ENCODE measurements around the gene TMEM95.

TMEM95 gene, protein sequence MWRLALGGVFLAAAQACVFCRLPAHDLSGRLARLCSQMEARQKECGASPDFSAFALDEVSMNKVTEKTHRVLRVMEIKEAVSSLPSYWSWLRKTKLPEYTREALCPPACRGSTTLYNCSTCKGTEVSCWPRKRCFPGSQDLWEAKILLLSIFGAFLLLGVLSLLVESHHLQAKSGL

DNA sequence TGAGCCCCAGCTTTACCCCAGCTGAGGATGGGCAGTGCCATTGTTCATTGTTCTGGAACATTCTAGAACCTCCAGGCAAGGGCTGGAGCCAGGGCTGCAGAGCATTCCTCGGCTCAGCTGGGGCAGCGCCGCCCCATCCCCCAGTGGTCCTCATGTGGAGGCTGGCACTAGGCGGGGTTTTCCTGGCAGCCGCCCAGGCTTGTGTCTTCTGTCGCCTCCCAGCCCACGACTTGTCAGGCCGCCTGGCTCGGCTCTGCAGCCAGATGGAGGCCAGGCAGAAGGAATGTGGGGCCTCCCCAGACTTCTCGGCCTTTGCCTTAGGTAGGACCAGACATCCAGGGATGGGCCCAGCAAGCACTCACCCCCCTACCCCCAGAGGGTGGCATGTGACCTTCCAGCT, at the start of gene TMEM95:
Gene TMEM95, plus strand, starts transcription at position 104 of the 400 bp plus-strand sequence. Its CDS starts 49 bp downstream, at position 153.
- TF ChIP-seq ZNF274 (IDR thresholded peaks at IDR 0.05; ENCODE audit: low read depth, low read length): no peak
- no peak within 1 kb of the TSS for H3K4me3 ChIP-seq (ENCODE audit: low read length)

DNA sequence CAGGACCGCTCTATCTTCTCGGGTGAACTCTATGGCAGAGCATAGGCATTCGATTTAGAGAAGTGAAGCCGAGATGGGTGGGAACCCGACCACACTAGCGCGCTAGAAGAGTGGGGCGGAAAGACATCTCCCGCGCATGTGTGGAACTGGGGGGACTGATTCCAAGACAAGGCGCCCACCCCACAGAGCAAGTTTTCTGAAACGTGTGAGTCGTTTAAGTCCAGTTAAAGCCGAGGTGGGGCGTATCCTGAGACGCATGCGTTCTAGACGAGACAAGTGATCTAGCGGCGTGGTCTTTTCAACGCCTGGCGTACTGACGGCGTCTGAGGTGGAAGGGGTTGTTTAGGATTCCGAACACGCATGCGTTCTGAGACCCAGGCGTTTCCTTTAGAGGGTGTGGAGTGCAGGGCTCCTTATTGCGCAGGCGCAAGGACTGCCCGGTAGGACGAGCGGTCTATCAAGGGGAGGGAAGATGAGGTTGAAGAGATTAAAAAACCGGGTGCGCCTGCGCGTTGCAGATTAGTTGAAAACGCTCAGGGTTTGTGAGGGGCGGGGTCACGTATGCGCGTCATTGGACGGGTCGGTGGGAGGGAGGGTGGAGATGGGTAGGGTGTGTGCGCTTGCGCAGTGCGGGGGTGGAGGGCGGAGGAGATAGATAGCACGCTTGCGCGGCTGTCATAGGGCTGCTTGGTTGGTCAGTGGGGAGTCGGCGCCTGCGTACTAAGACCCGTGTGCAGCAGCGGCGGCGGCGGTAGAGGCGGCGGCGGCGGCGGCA, 47.9 kb upstream of the TMEM95 start, which contains the start of gene EIF5A:
Gene EIF5A, plus strand, starts transcription at position 718 of the 775 bp plus-strand sequence. CDS start 2,008 bp downstream, outside the sequence.
- no peak for TF ChIP-seq ZNF274 (IDR thresholded peaks at IDR 0.05; ENCODE audit: low read depth, low read length)
- H3K4me3 ChIP-seq (ENCODE audit: low read length): peak within 1 kb of the TSS; percentile 94

DNA sequence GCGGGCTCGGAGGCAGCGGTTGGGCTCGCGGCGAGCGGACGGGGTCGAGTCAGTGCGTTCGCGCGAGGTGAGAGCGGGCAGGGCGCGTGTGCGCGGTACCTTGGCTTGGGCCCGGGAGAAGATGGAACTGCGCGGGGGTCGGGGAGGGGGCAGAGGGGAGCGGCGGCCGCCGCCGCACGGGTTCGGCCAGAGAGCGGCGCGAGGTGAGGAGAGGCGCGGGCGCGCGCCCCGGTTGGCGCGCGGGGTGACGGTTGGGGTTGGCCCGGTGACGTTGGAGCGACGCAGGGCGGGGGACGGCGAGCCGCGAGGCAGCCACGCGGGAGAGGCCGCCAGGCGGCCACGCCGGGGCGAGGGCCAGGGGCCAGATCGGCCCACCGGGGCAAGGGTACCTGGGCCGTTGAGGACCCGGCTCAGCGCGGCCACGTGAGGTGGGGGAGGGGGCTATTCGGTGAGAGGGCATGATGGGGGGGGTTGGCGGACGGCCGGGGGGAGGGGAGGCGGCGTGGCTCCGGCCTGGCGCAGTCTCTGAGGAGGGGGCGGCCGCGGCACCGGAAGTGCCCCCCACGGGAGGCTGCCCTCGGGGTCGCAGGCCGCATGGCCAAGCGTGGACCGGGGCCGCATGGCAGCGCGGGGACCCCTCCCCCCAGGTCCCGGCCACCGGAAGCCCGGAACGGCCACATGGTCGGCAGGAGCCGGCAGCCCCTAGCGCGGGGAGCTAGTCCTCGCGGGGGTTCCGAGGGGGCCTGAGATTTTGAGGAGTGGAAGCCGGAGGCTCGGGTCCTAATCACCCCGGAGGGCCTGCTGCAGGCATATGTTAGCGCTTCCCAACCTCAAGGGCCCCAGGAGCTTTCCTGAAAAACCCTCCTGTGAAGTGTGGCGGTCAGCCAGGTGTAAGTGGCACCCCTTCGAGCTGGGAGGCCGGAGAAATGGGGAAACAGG, 47.0 kb upstream of the TMEM95 start:
- TF ChIP-seq ZNF274 (IDR thresholded peaks at IDR 0.05; ENCODE audit: low read depth, low read length): no peak
- H3K4me3 ChIP-seq (ENCODE audit: low read length): peak overlapping the region; percentile 94

DNA sequence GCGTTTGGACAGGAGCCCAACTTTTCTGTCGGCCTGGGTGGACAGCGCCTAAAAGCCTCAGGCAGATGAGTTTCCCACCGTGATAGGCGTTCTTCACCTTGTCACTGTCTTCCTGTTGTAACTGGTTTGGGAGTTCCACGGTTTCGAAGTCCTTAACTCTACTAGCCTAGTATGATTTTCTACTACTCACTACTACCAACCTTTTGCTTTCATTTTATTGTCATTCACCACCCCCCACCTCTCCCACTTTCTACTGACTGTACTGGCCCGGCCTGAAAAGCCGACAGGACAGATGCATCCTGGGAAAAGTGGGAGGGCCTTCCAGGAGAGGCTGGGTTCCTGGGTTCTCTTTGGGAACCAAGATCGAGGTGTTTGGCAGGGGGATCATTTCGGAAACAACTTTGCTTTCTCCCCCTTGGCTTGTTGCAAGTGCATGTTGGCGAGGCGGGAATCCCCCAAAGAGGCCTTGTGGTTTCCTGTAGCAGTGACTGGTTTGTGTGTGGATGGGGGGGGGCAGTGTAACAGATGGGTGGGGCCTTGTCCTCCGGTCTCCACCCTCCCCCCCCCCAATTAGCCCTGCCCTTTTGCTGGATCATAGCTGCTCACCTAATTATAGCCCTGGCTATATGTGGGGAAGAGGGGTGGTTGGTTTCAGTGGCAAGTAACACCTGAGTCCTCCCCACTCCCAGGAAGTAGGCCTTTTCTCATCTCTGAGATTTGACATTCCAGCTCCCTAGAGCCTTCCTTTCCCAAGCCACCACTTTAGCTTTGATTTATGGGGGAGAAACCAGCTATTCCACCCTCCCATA, 46.1 kb upstream of the TMEM95 start:
- H3K4me3 ChIP-seq (ENCODE audit: low read length): peak overlapping the region; percentile 94
- TF ChIP-seq ZNF274 (IDR thresholded peaks at IDR 0.05; ENCODE audit: low read depth, low read length): no peak

DNA sequence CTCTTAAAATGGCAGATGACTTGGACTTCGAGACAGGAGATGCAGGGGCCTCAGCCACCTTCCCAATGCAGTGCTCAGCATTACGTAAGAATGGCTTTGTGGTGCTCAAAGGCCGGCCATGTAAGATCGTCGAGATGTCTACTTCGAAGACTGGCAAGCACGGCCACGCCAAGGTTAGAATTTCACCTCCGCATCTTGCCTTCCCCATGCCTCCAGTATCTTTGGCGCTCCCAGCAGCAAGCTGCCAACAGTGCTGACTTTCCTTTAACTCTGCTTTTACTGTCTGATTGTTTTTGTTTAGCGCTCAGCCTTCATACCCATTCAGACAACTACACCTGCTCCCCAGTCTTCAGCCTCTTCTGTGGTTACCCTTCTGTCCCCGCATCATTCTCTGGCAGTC, 45.3 kb upstream of the TMEM95 start:
- no peak for TF ChIP-seq ZNF274 (IDR thresholded peaks at IDR 0.05; ENCODE audit: low read depth, low read length)
- peak overlapping the region; percentile 94 for H3K4me3 ChIP-seq (ENCODE audit: low read length)

DNA sequence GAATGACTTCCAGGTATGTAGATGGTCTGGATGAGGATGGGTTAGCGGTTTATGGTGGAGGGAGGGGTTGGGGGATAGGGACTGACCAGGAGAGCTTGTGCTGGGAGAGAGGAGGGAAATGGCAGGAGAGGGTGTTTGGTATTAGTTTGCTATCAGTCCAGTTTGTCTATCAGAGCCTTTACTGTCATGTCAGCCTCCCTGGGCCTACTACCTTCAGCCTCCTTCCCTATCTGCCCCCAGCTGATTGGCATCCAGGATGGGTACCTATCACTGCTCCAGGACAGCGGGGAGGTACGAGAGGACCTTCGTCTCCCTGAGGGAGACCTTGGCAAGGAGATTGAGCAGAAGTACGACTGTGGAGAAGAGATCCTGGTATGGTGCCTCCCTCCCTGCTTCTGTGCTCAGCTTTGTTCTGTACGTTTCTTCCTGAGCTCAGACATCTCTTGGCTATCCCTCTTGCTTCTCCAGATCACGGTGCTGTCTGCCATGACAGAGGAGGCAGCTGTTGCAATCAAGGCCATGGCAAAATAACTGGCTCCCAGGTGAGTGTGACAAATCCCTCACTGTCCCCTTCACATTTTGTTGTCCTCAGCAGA, 43.7 kb upstream of the TMEM95 start:
- no peak overlapping the region for H3K4me3 ChIP-seq (ENCODE audit: low read length)
- no peak for TF ChIP-seq ZNF274 (IDR thresholded peaks at IDR 0.05; ENCODE audit: low read depth, low read length)

DNA sequence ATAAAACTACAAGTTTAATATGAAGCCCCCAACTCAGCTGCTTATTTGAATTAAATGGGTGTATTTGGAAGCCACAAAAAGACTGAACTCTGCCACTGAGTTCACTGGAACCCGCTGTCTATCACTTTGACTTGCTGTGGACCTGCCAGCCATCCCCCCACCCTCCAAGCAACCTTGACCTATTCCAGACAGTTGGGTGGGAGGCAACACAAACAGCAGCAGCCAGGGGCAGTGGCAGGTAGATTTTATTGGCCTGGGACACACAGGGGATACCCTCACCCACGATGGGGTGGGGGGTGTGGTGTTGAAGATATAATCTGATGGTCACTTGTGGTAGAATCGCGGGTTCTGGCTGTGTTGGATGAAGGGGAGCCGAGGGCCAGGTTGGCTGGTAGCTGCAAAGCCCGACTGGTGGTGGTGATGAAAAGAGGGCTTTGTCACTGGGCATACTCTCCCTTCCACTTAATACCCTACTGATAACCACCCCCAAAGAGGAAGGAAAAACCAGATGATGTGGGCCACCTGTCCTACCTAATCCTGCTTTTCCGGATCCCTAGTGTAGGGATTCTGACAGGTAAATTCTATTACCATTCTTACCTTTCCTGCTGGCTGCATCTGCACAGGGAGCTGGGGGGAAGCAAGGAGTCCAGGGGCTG, 42.4 kb upstream of the TMEM95 start:
- no peak for TF ChIP-seq ZNF274 (IDR thresholded peaks at IDR 0.05; ENCODE audit: low read depth, low read length)
- no peak overlapping the region for H3K4me3 ChIP-seq (ENCODE audit: low read length)

DNA sequence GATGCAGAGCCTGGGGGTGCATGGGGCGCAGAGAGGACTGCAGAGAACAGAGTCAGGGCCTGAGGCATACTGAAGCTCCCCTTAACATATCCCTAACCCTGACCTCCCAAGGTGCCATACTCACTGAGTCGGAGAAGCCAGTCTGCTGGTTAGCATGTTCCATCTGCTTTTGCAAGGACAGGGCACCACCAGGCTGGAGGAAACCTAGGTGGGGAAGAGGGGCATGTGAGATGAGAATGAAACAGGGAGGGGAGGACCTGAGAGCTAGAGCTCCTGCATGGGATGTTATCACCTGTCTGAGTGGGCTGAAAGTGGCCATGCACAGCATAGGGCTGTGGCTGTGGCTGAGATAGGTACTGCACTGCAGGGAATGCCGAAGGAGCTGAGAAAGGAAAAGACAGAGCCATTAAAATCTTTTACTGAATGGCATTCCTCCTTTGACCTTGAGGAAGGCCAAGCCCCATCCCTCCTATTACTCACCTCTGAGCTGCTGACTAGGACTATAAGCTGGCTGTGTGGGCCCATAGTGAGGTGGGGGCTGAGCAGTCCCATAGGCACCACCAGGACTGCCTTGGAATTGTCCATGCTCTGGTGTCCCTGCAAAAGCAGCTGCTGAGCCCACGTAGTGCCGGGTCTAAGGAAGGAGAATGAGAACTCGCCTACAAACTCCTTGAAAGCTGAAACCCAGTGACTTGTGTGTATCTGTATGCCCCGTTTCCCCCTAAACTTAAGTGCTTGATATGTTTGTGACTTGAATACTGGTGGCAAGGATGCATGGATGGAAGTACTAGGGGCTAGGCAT, 41.7 kb upstream of the TMEM95 start:
- no peak overlapping the region for H3K4me3 ChIP-seq (ENCODE audit: low read length)
- TF ChIP-seq ZNF274 (IDR thresholded peaks at IDR 0.05; ENCODE audit: low read depth, low read length): no peak

DNA sequence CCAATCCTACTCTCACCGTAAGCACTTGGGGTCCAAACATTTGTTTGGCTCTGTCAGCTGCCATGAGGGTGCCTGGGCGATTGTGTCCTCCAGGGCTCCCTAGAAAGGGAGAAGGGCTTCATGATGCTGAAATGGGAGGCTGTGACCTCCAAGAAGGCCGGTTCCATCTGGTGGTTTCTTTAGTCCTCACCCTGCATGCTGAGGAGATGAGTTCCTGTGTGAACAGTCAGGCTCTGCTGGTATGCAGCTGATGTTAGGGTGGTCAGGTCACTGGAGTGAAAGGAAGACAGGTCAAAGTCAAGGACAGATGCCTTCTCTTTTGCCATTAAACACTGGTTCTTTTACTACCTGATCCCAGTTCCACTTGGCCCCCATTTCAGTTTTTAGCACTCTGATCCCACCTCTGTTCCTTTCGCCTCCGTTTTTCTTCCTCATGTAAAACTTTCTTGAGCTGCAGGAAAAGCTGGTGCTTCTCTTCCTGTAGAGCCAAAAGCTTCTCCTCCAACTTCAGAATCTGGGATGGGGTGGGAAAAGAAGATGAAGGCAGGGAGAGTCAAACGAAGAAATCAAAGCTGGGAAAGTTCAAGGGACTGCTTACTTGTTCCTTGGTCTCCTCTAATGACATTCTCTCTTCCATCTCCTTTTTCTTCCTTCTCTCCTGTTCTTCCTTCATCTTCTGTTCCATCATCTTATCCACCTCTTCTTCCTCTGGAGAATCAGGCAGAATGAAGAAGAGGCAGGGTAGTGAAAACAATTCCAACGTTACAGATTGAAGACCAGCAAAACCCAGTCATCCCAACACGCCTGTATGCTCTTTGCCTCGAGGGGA, 40.9 kb upstream of the TMEM95 start:
- TF ChIP-seq ZNF274 (IDR thresholded peaks at IDR 0.05; ENCODE audit: low read depth, low read length): no peak

DNA sequence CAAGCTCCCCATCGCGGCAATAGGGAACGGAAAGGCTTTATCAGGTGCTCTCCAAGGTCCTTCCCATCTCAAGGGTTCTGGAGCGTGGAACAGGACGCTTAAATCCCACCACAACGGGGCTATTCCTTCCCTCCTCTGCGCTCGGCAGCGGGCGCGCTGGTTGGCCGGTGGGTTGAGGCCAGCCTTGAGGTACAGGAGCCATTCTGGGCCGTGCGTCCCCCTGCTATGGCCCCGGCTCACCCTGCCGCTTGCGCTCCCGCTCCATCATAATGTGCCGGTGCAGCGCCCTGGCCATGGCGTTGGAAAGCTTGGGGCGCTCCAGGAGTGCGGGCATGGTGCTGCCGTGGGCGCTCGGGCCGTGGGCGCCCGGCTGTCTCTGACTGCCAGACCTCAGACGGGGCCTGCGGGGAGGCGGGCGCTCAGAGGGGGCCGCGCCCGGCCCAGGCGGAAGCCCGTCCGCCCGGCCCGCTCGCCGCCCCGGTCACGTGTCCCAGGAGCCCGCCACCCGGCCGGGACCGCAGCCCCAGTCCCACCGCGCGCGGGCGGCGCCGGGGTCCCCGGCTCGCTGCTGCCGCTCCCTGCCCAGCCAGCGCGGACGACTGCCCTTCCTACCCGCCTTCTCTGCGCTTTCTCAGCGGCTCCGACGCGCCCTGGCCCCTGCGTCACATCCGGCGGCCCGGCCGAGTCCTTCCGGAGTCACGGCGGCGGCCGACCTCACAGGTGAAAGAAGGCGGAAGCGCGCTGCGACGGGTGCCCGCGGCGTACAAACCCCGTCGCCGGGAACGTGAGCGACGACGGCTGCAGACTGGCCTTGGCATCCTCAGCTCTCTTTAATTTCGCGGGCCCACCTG, 40.0 kb upstream of the TMEM95 start, which contains the start of gene GPS2:
Gene GPS2, minus strand, starts transcription at position 642 of the 851 bp plus-strand sequence. Its CDS starts 308 bp downstream, at position 334.
- TF ChIP-seq ZNF274 (IDR thresholded peaks at IDR 0.05; ENCODE audit: low read depth, low read length): no peak
- peak within 1 kb of the TSS; percentile 79 for H3K4me3 ChIP-seq (ENCODE audit: low read length)

More for the DNA sequence above, 40.9 kb upstream of the TMEM95 start:
- H3K4me3 ChIP-seq (ENCODE audit: low read length): peak overlapping the region; percentile 79
